HepG2 (cell line): ENCODE measurements around the gene OXGR1. TPM values are rescaled to one million over a fixed set of nuclear protein-coding genes. Genes with fewer than 3 reads are reported as not detected.

Source experiments
- ATAC-seq: fragments of 200-7000 bp; cut with Tn5 transposase; 3 replicates; pipeline ENCODE4 v1.9.1; 2020; ENCODE audit warnings: mild to moderate bottlenecking, moderate library complexity
- BruUV-seq: library from RNA; stranded (reverse); fragments of 400-500 nt; replicated peaks from 2 replicates; lab custom pipeline; 2021; lab: Mats Ljungman, UMichigan
- CTCF ChIA-PET: fragments of 300-600 bp; formaldehyde crosslinking; extraction: SDS; loops from one replicate; lab custom pipeline; 2021; ENCODE audit warnings: low total read pairs, inconsistent platforms, low intra/inter-chr PET ratio; lab: Yijun Ruan, JAX
- POLR2A ChIA-PET: fragments of 350-600 bp; sonication (Branson Sonifier 250); formaldehyde crosslinking; loops from one replicate; lab custom pipeline; 2020; ENCODE audit warnings: antibody characterized with exemption, inconsistent platforms; lab: Yijun Ruan, JAX
- DNase-seq: peaks from one replicate; pipeline ENCODE4 v3.0.0-alpha.2; 2015; ENCODE audit warnings: low spot score
- FAIRE-seq: peaks from 3 replicates; lab custom pipeline; 2011; peaks lifted over from hg19 to GRCh38; lab: Jason Lieb, UNC
- H2AFZ ChIP-seq: one replicate; pipeline ENCODE4 v1.6.1; 2011; ENCODE audit warnings: low read length, inconsistent platforms
- H3K27ac ChIP-seq: fragments of 300-600 bp; 3 replicates; pipeline ENCODE4 v1.8.0; 2011; ENCODE audit warnings: mixed run types, mild to moderate bottlenecking, mixed read lengths, low read length, inconsistent platforms; ENCODE audit not compliant: insufficient read depth; ENCODE audit errors: extremely low read length
- H3K27me3 ChIP-seq, 2 experiments: fragments of 200-600 bp in 1 of 2; 2 replicates in 1 of 2; 3 replicates in 1 of 2; pipeline versions ENCODE4 v1.6.0 to v1.8.0; 2011; ENCODE audit warnings: low read length in 2 of 2, mild to moderate bottlenecking in 2 of 2, moderate library complexity in 2 of 2, inconsistent platforms in 1 of 2; ENCODE audit not compliant: insufficient read depth in 2 of 2, control insufficient read depth in 1 of 2
- H3K36me3 ChIP-seq, 2 experiments: fragments of 200-600 bp in 1 of 2; replicated peaks in 1 of 2; 2 replicates in 1 of 2; 3 replicates in 1 of 2; pipeline versions ENCODE4 v1.5.1 to v1.8.0; 2011; ENCODE audit warnings: low read length in 2 of 2, inconsistent platforms in 1 of 2; ENCODE audit not compliant: insufficient read depth in 2 of 2, control insufficient read depth in 1 of 2
- H3K4me1 ChIP-seq: 2 replicates; pipeline ENCODE4 v1.5.1; 2012; ENCODE audit warnings: low read length, inconsistent platforms; ENCODE audit not compliant: insufficient read depth
- H3K4me2 ChIP-seq: 2 replicates; pipeline ENCODE4 v1.6.0; 2011; ENCODE audit warnings: low read depth, low read length, inconsistent platforms
- H3K4me3 ChIP-seq, 3 experiments: fragments of 200-600 bp in 1 of 3; sonication (generic), shearing (Covaris generic) in 1 of 3; replicated peaks in 1 of 3; 2 replicates each; pipeline ENCODE4 v1.5.1; 2011 to 2016; ENCODE audit warnings: low read length in 3 of 3, inconsistent platforms in 2 of 3, low read depth in 2 of 3, mild to moderate bottlenecking in 2 of 3, control low read depth in 1 of 3, mixed read lengths in 1 of 3; ENCODE audit not compliant: insufficient read depth in 1 of 3
- H3K79me2 ChIP-seq: one replicate; pipeline ENCODE4 v1.6.1; 2011; ENCODE audit warnings: low read length, inconsistent platforms; ENCODE audit not compliant: insufficient read depth
- H3K9ac ChIP-seq: 2 replicates; pipeline ENCODE4 v1.6.0; 2011; ENCODE audit warnings: mild to moderate bottlenecking, low read depth, low read length, inconsistent platforms; ENCODE audit not compliant: insufficient read depth
- H3K9me3 ChIP-seq: 2 replicates; pipeline ENCODE4 v1.5.1; 2012; ENCODE audit warnings: mild to moderate bottlenecking, low read length
- H4K20me1 ChIP-seq: 2 replicates; pipeline ENCODE4 v1.6.0; 2011; ENCODE audit warnings: inconsistent platforms, mild to moderate bottlenecking, low read length, moderate library complexity; ENCODE audit not compliant: insufficient read depth
- FOXO1 ChIP-seq: sonication (generic); formaldehyde crosslinking; IDR thresholded peaks from 2 replicates; pipeline ENCODE4 v1.4.0; 2020; ENCODE audit warnings: missing genetic modification reagents
- HOXA7 ChIP-seq: sonication (generic); formaldehyde crosslinking; IDR thresholded peaks from 2 replicates; pipeline ENCODE4 v1.8.1; 2022; ENCODE audit warnings: mild to moderate bottlenecking, missing genetic modification reagents, moderate library complexity
- MYC ChIP-seq: sonication (generic); formaldehyde crosslinking; IDR thresholded peaks from 2 replicates; pipeline ENCODE4 v1.9.0; 2021; ENCODE audit warnings: missing genetic modification reagents, borderline replicate concordance
- TBP ChIP-seq: sonication (generic); formaldehyde crosslinking; IDR thresholded peaks from 2 replicates; pipeline ENCODE4 v1.5.0; 2020; ENCODE audit warnings: missing genetic modification reagents
- TBX2 ChIP-seq: sonication (generic); formaldehyde crosslinking; IDR thresholded peaks from 2 replicates; pipeline ENCODE4 v1.5.0; 2020; ENCODE audit warnings: missing genetic modification reagents, mild to moderate bottlenecking, borderline replicate concordance
- TOE1 ChIP-seq: sonication (generic); formaldehyde crosslinking; IDR thresholded peaks from 2 replicates; pipeline ENCODE4 v1.4.0; 2020; ENCODE audit warnings: mild to moderate bottlenecking, missing genetic modification reagents
- ZBTB8A ChIP-seq: sonication (generic); formaldehyde crosslinking; IDR thresholded peaks from 2 replicates; pipeline ENCODE4 v1.4.0; 2020; ENCODE audit warnings: mild to moderate bottlenecking, low read depth, missing genetic modification reagents, borderline replicate concordance
- ZNF615 ChIP-seq: sonication (generic); formaldehyde crosslinking; IDR thresholded peaks from 2 replicates; pipeline ENCODE4 v1.5.0; 2020; ENCODE audit warnings: mild to moderate bottlenecking, missing genetic modification reagents, borderline replicate concordance
- ZNF709 ChIP-seq: sonication (generic); formaldehyde crosslinking; IDR thresholded peaks from 2 replicates; pipeline ENCODE4 v1.5.0; 2020; ENCODE audit warnings: mild to moderate bottlenecking, missing genetic modification reagents
- in situ Hi-C: cut with HindIII; loops from 2 replicates; pipeline ENCODE4 v1.10.0; 2017; ENCODE audit warnings: low pct_unique_long_range_greater_than_20kb; ENCODE audit not compliant: extremely low pct_ligation_motif_present
- intact Hi-C: fragments of 100-400 bp; cut with micrococcal nuclease; formaldehyde crosslinking; loops from one replicate; pipeline ENCODE4 v1.10.0; 2022; ENCODE audit not compliant: unreplicated experiment
- polyA plus RNA-seq, 8 experiments: library from polyadenylated mRNA; depleted of rRNA in 3 of 8; stranded (reverse) in 7 of 8; unstranded in 1 of 8; fragments of >200 nt; fragmentation: Illumina TruSeq in 4 of 8; extraction: Trizol in 4 of 8; gene quantifications; 2 replicates each; pipeline versions ENCODE4 v1.2.1 to v1.2.3, GENCODE V29; 2011 to 2016; ENCODE audit warnings: low read depth in 4 of 8, missing spikeins in 1 of 8, mixed read lengths in 1 of 8; ENCODE audit not compliant: insufficient read depth in 1 of 8
- total RNA-seq, 5 experiments: library from RNA; depleted of rRNA; stranded (reverse); fragments of >200 nt; fragmentation: Illumina TruSeq; extraction: Trizol; gene quantifications; 2 replicates each; pipeline ENCODE4 v1.2.3, GENCODE V29; 2016; ENCODE audit warnings: low read depth in 1 of 5
- TF ChIP-seq, protein P1 (sequence below): sonication (generic); formaldehyde crosslinking; IDR thresholded peaks from 2 replicates; pipeline ENCODE4 v1.4.0; 2020; ENCODE audit warnings: missing genetic modification reagents, borderline replicate concordance

Gene OXGR1
- total and polyA plus RNA-seq, 2 of the 13 experiments (the other 11 are each of a cell fraction or from before 2014, with no cell fraction given): not detected

DNA sequence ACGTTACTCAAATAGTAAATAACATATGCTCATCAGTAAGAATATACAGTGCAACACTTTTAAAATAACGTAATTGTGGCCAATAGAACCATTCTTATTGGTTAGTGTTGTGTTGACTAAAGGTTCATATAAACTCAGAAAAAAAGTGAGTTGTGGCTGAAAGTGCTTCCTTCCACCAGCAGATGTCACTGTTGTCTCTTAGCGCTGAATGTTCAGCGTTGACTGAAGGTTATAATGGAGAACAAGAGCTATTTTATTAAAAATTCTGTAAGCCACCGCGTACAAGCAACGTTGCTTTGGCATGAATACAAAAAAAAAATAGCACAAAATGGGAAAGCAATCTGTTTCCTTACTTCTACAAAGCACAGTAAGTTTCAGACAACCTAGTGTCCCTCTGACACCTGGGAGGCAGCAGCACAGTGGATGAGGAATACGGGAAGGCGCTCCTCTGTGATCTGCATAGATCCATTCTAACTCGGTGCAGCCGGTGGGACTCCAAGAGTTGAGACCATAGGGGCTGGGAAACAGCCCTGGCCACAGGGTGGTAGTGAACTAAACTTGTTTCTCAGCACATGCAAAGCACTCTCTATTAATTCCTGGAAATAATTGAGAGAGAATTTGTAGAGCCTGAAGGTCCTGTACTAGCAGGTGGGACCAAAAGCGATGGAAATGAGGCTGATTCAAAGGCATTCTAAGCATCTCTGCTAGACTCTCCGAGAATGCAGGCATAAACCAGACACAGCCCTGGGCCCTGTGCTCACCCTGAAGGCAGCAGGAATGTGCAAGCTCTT is 23.9 kb upstream of the OXGR1 start (continued):
- no peak for TF ChIP-seq MYC

- H3K36me3 ChIP-seq: no peaks in the 10 kb centered on the region
- H3K9ac ChIP-seq: no peak overlapping the region
- intact Hi-C loops (loop anchor here (10.0 kb wide), 1 partner anchor 557 kb away; no protein-coding TSS in a partner anchor), in situ Hi-C loops (loop anchor here (25.0 kb wide), 1 partner anchor 795 kb away; no protein-coding TSS in a partner anchor)
- no peak overlapping the region for H3K27ac ChIP-seq
- no peaks in the 10 kb centered on the region for H3K9me3 ChIP-seq
- no peak for ATAC-seq
- H3K27me3 ChIP-seq: peaks cover 0 to 5% of the 10 kb centered on the region in 2 experiments; a peak in 2 of 5 replicates
- H3K4me1 ChIP-seq: no peaks in the 10 kb centered on the region
- BruUV-seq: no TSS peak
- TF ChIP-seq TOE1 (CRISPR knock-in tag) (no peak), TBX2 (no peak), ZNF709 (CRISPR knock-in tag) (no peak), FOXO1 (CRISPR knock-in tag) (no peak), ZBTB8A (CRISPR knock-in tag) (no peak), HOXA7 (CRISPR knock-in tag) (no peak), ZNF615 (CRISPR knock-in tag) (no peak), TBP (CRISPR knock-in tag) (no peak)
- TF ChIP-seq, protein P1, sequence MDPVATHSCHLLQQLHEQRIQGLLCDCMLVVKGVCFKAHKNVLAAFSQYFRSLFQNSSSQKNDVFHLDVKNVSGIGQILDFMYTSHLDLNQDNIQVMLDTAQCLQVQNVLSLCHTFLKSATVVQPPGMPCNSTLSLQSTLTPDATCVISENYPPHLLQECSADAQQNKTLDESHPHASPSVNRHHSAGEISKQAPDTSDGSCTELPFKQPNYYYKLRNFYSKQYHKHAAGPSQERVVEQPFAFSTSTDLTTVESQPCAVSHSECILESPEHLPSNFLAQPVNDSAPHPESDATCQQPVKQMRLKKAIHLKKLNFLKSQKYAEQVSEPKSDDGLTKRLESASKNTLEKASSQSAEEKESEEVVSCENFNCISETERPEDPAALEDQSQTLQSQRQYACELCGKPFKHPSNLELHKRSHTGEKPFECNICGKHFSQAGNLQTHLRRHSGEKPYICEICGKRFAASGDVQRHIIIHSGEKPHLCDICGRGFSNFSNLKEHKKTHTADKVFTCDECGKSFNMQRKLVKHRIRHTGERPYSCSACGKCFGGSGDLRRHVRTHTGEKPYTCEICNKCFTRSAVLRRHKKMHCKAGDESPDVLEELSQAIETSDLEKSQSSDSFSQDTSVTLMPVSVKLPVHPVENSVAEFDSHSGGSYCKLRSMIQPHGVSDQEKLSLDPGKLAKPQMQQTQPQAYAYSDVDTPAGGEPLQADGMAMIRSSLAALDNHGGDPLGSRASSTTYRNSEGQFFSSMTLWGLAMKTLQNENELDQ: no peak
- ChIA-PET POLR2A (no interaction called here), CTCF (interaction anchor here (1.3 kb wide), 1 partner anchor 11 kb away, joined by 7 read pairs; no protein-coding TSS in a partner anchor)
- DNase-seq: no peak
- H3K4me3 ChIP-seq: no peak overlapping the region
- no peak for FAIRE-seq
- H4K20me1 ChIP-seq: no peaks in the 10 kb centered on the region
- H2AFZ ChIP-seq: no peak overlapping the region
- no peaks in the 10 kb centered on the region for H3K79me2 ChIP-seq
- H3K4me2 ChIP-seq: no peak overlapping the region
These were observed 23.0 kb upstream of the OXGR1 start for GRCh38 chr13:97017322-97017721.
